Hepatocyte (in vitro differentiated cells): ENCODE measurements around the gene ATP8B4. TPM values are rescaled to one million over a fixed set of nuclear protein-coding genes. Genes with fewer than 3 reads are reported as not detected.

ENCODE experiments used
- DNase-seq: peaks from one replicate; pipeline ENCODE4 v3.0.0-alpha.2; 2016; ENCODE audit warnings: low spot score
- H2AFZ ChIP-seq: fragments of 200-600 bp; sonication (generic); 2 replicates; pipeline ENCODE4 v1.6.0; 2016; ENCODE audit warnings: antibody characterized with exemption, mild to moderate bottlenecking
- H3K27ac ChIP-seq: fragments of 200-600 bp; sonication (generic); 2 replicates; pipeline ENCODE4 v1.5.1; 2016; ENCODE audit warnings: mild to moderate bottlenecking
- H3K27me3 ChIP-seq: fragments of 200-600 bp; sonication (generic); 2 replicates; pipeline ENCODE4 v1.6.1; 2016
- H3K36me3 ChIP-seq: fragments of 200-600 bp; sonication (generic); replicated peaks from 2 replicates; pipeline ENCODE4 v1.5.1; 2016; ENCODE audit warnings: low read depth; ENCODE audit not compliant: insufficient read depth
- H3K4me1 ChIP-seq: fragments of 200-600 bp; sonication (generic); 2 replicates; pipeline ENCODE4 v1.5.1; 2016; ENCODE audit warnings: mild to moderate bottlenecking, moderate library complexity; ENCODE audit not compliant: insufficient read depth
- H3K4me2 ChIP-seq: fragments of 200-600 bp; sonication (generic); 2 replicates; pipeline ENCODE4 v1.6.0; 2016
- H3K4me3 ChIP-seq: fragments of 200-600 bp; sonication (generic); 2 replicates; pipeline ENCODE4 v1.5.1; 2016; ENCODE audit warnings: mild to moderate bottlenecking
- H3K79me2 ChIP-seq: fragments of 200-600 bp; sonication (generic); 2 replicates; pipeline ENCODE4 v1.6.0; 2017; ENCODE audit warnings: mild to moderate bottlenecking
- H3K9me2 ChIP-seq: fragments of 200-600 bp; sonication (generic); replicated peaks from 2 replicates; pipeline ENCODE4 v1.6.0; 2017; ENCODE audit warnings: mild to moderate bottlenecking; ENCODE audit not compliant: insufficient read depth
- H3K9me3 ChIP-seq: fragments of 200-600 bp; sonication (generic); 2 replicates; pipeline ENCODE4 v1.5.1; 2016; ENCODE audit warnings: low read depth, mild to moderate bottlenecking
- H4K20me1 ChIP-seq: fragments of 200-600 bp; sonication (generic); 2 replicates; pipeline ENCODE4 v1.6.0; 2016; ENCODE audit warnings: mild to moderate bottlenecking; ENCODE audit not compliant: insufficient read depth, poor library complexity, severe bottlenecking
- CTCF ChIP-seq: fragments of 200-600 bp; sonication (generic); IDR thresholded peaks from 2 replicates; pipeline ENCODE4 v1.5.1; 2016; ENCODE audit warnings: antibody characterized with exemption, mild to moderate bottlenecking; ENCODE audit not compliant: poor library complexity
- EZH2 ChIP-seq: fragments of 200-600 bp; sonication (generic); IDR thresholded peaks from 2 replicates; pipeline ENCODE4 v1.6.1; 2016; ENCODE audit warnings: antibody characterized with exemption, mild to moderate bottlenecking, borderline replicate concordance
- EZH2phosphoT487 ChIP-seq: fragments of 200-600 bp; sonication (generic); IDR thresholded peaks from one replicate; pipeline ENCODE4 v1.6.1; 2018; ENCODE audit warnings: antibody characterized with exemption, mild to moderate bottlenecking, low read depth, moderate library complexity; ENCODE audit not compliant: unreplicated experiment, severe bottlenecking
- WGBS: methylation state at CpG from one replicate; pipeline ENCODE4 v1.1.6; 2016; ENCODE audit warnings: low lambda C conversion rate; ENCODE audit errors: missing lambda C conversion rate; 5-methylcytosine and 5-hydroxymethylcytosine counted together
- polyA plus RNA-seq: library from polyadenylated mRNA; unstranded; fragments of >200 nt; fragmentation: Nextera tagmentation; extraction: Ambion mirVana; gene quantifications from 2 replicates; pipeline ENCODE4 v1.2.1, GENCODE V29; 2016
- total RNA-seq: library from RNA; depleted of rRNA; stranded (reverse); fragments of >200 nt; gene quantifications from 2 replicates; pipeline ENCODE4 v1.2.3, GENCODE V29; 2014

ATP8B4 gene
- total and polyA plus RNA-seq, 2 experiments from 2014 or later = 1.3 to 9.5 TPM

- Histone ChIP-seq H3K9me2 (no peaks in the 10 kb centered on the region), H3K4me2 (no peak overlapping the region), H4K20me1 (no peaks in the 10 kb centered on the region), H3K4me1 (no peaks in the 10 kb centered on the region), H2AFZ (no peak overlapping the region), H3K79me2 (no peaks in the 10 kb centered on the region), H3K27me3 (no peaks in the 10 kb centered on the region), H3K27ac (no peak overlapping the region), H3K36me3 (no peaks in the 10 kb centered on the region), H3K9me3 (no peaks in the 10 kb centered on the region), H3K4me3 (no peak overlapping the region)
- DNase-seq = no peak
- no peak for TF ChIP-seq CTCF
- no peak for TF ChIP-seq EZH2phosphoT487
Measured at GRCh38 chr15:49870472-49870871, 248.6 kb downstream of the ATP8B4 start.

- no peaks in the 10 kb centered on the region for H3K79me2 ChIP-seq
- DNase-seq = no peak
- H3K36me3 ChIP-seq = no peaks in the 10 kb centered on the region
Measured at GRCh38 chr15:49868348-49868747, 250.7 kb downstream of the ATP8B4 start.

GRCh38 chr15:49865925-49866757 is 252.9 kb downstream of the ATP8B4 start:
- H3K36me3 ChIP-seq = no peaks in the 10 kb centered on the region
- DNase-seq = no peak
- no peaks in the 10 kb centered on the region for H3K4me1 ChIP-seq
- TF ChIP-seq EZH2phosphoT487 (no peak), CTCF (no peak), EZH2 (no peak)
- H3K9me2 ChIP-seq = no peaks in the 10 kb centered on the region
- no peaks in the 10 kb centered on the region for H4K20me1 ChIP-seq
- no peaks in the 10 kb centered on the region for H3K9me3 ChIP-seq
- H3K79me2 ChIP-seq = no peaks in the 10 kb centered on the region
- H3K27ac ChIP-seq = no peak overlapping the region
- no peak overlapping the region for H3K4me2 ChIP-seq
- no peak overlapping the region for H3K4me3 ChIP-seq
- 88% methylated on average over 10 of the region's 10 CpGs for WGBS
- no peaks in the 10 kb centered on the region for H3K27me3 ChIP-seq
- no peak overlapping the region for H2AFZ ChIP-seq

More at GRCh38 chr15:49868348-49868747, 250.7 kb downstream of the ATP8B4 start:
- Histone ChIP-seq H2AFZ (no peak overlapping the region), H3K4me2 (no peak overlapping the region), H3K4me1 (no peaks in the 10 kb centered on the region), H3K27ac (no peak overlapping the region), H3K9me2 (no peaks in the 10 kb centered on the region), H4K20me1 (no peaks in the 10 kb centered on the region), H3K27me3 (no peaks in the 10 kb centered on the region), H3K4me3 (no peak overlapping the region), H3K9me3 (no peaks in the 10 kb centered on the region)
- TF ChIP-seq EZH2phosphoT487 (no peak), EZH2 (no peak), CTCF (no peak)
